Measurements from ENCODE around the gene KLK12. TPM values are rescaled to one million over a fixed set of nuclear protein-coding genes. Genes with fewer than 3 reads are reported as not detected.

KLK12 gene
- total RNA-seq, 2 experiments from 2014 or later = not detected

- H3K27me3 ChIP-seq (ENCODE audit: control insufficient read depth in 1 of 2, insufficient read depth in 2 of 2, low read length in 2 of 2) = peaks cover 3 to 31% of the 10 kb centered on the region in 2 experiments
- ChIA-PET POLR2A (interaction anchor here (0.6 kb wide), 1 partner anchor 632 kb away, joined by 4 read pairs; no protein-coding TSS in a partner anchor), CTCF (no interaction called here)
- H3K4me3 Mint-ChIP-seq = no peak within 1 kb of the TSS
- ATAC-seq (ENCODE audit: poor library complexity) (no peak), DNase-seq (no peak)
- no peak within 1 kb of the TSS for H3K27ac ChIP-seq (ENCODE audit: low read depth in 1 of 2, low read length in 2 of 2)
- H3K4me3 ChIP-seq (ENCODE audit: low read length) = no peak within 1 kb of the TSS
- no peak within 1 kb of the TSS for H3K27ac Mint-ChIP-seq
- H3K36me3 Mint-ChIP-seq (ENCODE audit: low read depth) = no peaks in the 10 kb centered on the region
- no peaks in the 10 kb centered on the region for H3K4me1 Mint-ChIP-seq (ENCODE audit: low read depth)
- H3K9me3 ChIP-seq (ENCODE audit: control insufficient read depth in 1 of 2, insufficient read depth in 1 of 2, low read length in 2 of 2) = peaks cover 0 to 8% of the 10 kb centered on the region in 2 experiments
- no peaks in the 10 kb centered on the region for H3K9me3 Mint-ChIP-seq
- H3K4me1 ChIP-seq (ENCODE audit: insufficient read depth, low read length) = no peaks in the 10 kb centered on the region
- no peak for TF ChIP-seq CTCF (IDR thresholded peaks at IDR 0.05)
- no peaks in the 10 kb centered on the region for H3K36me3 ChIP-seq (ENCODE audit: insufficient read depth, low read length)
- H3K27me3 Mint-ChIP-seq = peaks cover 64% of the 10 kb centered on the region
- intact Hi-C loops (cut with DNase I, micrococcal nuclease) = no loop called here
Measured at GRCh38 chr19:50983625-50984292, 51.0 kb downstream of the KLK12 start, which contains the start of gene KLK7. TSS of gene KLK7 (minus strand) at chr19:50983917. CDS start at chr19:50982399, 1,518 bp downstream.

GRCh38 chr19:50982186-50982585 lies 52.6 kb downstream of the KLK12 start:
- H3K27me3 Mint-ChIP-seq = peaks cover 64% of the 10 kb centered on the region
- H3K9me3 Mint-ChIP-seq = no peaks in the 10 kb centered on the region
- intact Hi-C loops (cut with DNase I, micrococcal nuclease) = no loop called here
- no peak overlapping the region for H3K27ac ChIP-seq (ENCODE audit: low read depth in 1 of 2, low read length in 2 of 2)
- H3K4me3 ChIP-seq (ENCODE audit: low read length) = no peak overlapping the region
- no peak for DNase-seq
- H3K36me3 Mint-ChIP-seq (ENCODE audit: low read depth) = no peaks in the 10 kb centered on the region
- H3K9me3 ChIP-seq (ENCODE audit: control insufficient read depth in 1 of 2, insufficient read depth in 1 of 2, low read length in 2 of 2) = peaks cover 0 to 8% of the 10 kb centered on the region in 2 experiments
- no peak overlapping the region for H3K4me3 Mint-ChIP-seq
- H3K36me3 ChIP-seq (ENCODE audit: insufficient read depth, low read length) = no peaks in the 10 kb centered on the region
- POLR2A ChIA-PET = no interaction called here
- ATAC-seq (ENCODE audit: poor library complexity) = no peak
- H3K4me1 Mint-ChIP-seq (ENCODE audit: low read depth) = no peaks in the 10 kb centered on the region
- CTCF ChIA-PET = no interaction called here
- H3K4me1 ChIP-seq (ENCODE audit: insufficient read depth, low read length) = no peaks in the 10 kb centered on the region
- TF ChIP-seq CTCF (IDR thresholded peaks at IDR 0.05) = no peak
- no peak overlapping the region for H3K27ac Mint-ChIP-seq
- H3K27me3 ChIP-seq (ENCODE audit: control insufficient read depth in 1 of 2, insufficient read depth in 2 of 2, low read length in 2 of 2) = peaks cover 3 to 38% of the 10 kb centered on the region in 2 experiments

GRCh38 chr19:50981587-50982146 lies 53.1 kb downstream of the KLK12 start:
- DNase-seq (no peak), ATAC-seq (ENCODE audit: poor library complexity) (no peak)
- Mint-ChIP-seq H3K4me1 (ENCODE audit: low read depth) (no peaks in the 10 kb centered on the region), H3K27ac (no peak overlapping the region), H3K4me3 (no peak overlapping the region), H3K36me3 (ENCODE audit: low read depth) (no peaks in the 10 kb centered on the region), H3K9me3 (no peaks in the 10 kb centered on the region), H3K27me3 (peaks cover 66% of the 10 kb centered on the region)
- Histone ChIP-seq H3K27ac (ENCODE audit: low read depth in 1 of 2, low read length in 2 of 2) (no peak overlapping the region), H3K4me1 (ENCODE audit: insufficient read depth, low read length) (no peaks in the 10 kb centered on the region), H3K36me3 (ENCODE audit: insufficient read depth, low read length) (no peaks in the 10 kb centered on the region), H3K27me3 (ENCODE audit: control insufficient read depth in 1 of 2, insufficient read depth in 2 of 2, low read length in 2 of 2) (peaks cover 3 to 35% of the 10 kb centered on the region in 2 experiments), H3K4me3 (ENCODE audit: low read length) (no peak overlapping the region), H3K9me3 (ENCODE audit: control insufficient read depth in 1 of 2, insufficient read depth in 1 of 2, low read length in 2 of 2) (peaks cover 0 to 8% of the 10 kb centered on the region in 2 experiments)
- intact Hi-C loops (cut with DNase I, micrococcal nuclease) = no loop called here
- ChIA-PET POLR2A (no interaction called here), CTCF (no interaction called here)
- TF ChIP-seq CTCF (IDR thresholded peaks at IDR 0.05) = no peak
